ENCODE results near the gene CAPN7.

Gene CAPN7

DNA sequence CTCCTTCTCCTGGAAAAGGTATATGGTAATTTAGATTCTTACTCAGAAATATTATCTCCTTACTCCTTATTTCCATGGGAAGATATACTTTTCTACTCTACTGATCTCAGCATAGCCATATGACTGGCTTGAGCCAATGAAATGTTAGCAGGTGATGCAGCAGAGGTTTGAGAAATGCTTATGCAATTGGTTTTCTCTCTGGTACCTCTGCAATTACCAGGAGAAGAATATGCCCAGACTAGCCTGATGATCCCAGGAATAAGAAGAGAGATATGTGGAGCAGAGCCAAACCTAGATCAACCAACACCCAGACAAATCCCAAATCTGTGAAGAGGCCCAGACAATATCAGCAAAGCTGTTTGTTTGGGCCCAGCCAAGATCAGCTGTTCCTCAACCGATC is 33.2 kb upstream of the CAPN7 start:
- no peak for TF ChIP-seq FOXM1 (IDR thresholded peaks at IDR 0.05; ENCODE audit: borderline replicate concordance, low read depth)
- TF ChIP-seq, protein P1, sequence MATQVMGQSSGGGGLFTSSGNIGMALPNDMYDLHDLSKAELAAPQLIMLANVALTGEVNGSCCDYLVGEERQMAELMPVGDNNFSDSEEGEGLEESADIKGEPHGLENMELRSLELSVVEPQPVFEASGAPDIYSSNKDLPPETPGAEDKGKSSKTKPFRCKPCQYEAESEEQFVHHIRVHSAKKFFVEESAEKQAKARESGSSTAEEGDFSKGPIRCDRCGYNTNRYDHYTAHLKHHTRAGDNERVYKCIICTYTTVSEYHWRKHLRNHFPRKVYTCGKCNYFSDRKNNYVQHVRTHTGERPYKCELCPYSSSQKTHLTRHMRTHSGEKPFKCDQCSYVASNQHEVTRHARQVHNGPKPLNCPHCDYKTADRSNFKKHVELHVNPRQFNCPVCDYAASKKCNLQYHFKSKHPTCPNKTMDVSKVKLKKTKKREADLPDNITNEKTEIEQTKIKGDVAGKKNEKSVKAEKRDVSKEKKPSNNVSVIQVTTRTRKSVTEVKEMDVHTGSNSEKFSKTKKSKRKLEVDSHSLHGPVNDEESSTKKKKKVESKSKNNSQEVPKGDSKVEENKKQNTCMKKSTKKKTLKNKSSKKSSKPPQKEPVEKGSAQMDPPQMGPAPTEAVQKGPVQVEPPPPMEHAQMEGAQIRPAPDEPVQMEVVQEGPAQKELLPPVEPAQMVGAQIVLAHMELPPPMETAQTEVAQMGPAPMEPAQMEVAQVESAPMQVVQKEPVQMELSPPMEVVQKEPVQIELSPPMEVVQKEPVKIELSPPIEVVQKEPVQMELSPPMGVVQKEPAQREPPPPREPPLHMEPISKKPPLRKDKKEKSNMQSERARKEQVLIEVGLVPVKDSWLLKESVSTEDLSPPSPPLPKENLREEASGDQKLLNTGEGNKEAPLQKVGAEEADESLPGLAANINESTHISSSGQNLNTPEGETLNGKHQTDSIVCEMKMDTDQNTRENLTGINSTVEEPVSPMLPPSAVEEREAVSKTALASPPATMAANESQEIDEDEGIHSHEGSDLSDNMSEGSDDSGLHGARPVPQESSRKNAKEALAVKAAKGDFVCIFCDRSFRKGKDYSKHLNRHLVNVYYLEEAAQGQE (IDR thresholded peaks at IDR 0.05; ENCODE audit: low read depth) = no peak
- no peak for TF ChIP-seq EGR1 (IDR thresholded peaks at IDR 0.05)
- TF ChIP-seq, protein P2, sequence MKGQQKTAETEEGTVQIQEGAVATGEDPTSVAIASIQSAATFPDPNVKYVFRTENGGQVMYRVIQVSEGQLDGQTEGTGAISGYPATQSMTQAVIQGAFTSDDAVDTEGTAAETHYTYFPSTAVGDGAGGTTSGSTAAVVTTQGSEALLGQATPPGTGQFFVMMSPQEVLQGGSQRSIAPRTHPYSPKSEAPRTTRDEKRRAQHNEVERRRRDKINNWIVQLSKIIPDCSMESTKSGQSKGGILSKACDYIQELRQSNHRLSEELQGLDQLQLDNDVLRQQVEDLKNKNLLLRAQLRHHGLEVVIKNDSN (IDR thresholded peaks at IDR 0.05) = no peak
- TF ChIP-seq CREB1 (IDR thresholded peaks at IDR 0.05; ENCODE audit: low read depth) = no peak
- TF ChIP-seq, protein P3, sequence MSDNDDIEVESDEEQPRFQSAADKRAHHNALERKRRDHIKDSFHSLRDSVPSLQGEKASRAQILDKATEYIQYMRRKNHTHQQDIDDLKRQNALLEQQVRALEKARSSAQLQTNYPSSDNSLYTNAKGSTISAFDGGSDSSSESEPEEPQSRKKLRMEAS (IDR thresholded peaks at IDR 0.05) = no peak
- no peak for TF ChIP-seq CEBPB (IDR thresholded peaks at IDR 0.05)
- no peak for TF ChIP-seq EP300 (IDR thresholded peaks at IDR 0.05; ENCODE audit: borderline replicate concordance)
- TF ChIP-seq TEAD4 (IDR thresholded peaks at IDR 0.05) = no peak
- TF ChIP-seq TCF12 (IDR thresholded peaks at IDR 0.05; ENCODE audit: low read depth) = no peak
- TF ChIP-seq RAD21 (IDR thresholded peaks at IDR 0.05; ENCODE audit: low read depth) = no peak
- TF ChIP-seq YY1 (IDR thresholded peaks at IDR 0.05; ENCODE audit: low read depth) = no peak

DNA sequence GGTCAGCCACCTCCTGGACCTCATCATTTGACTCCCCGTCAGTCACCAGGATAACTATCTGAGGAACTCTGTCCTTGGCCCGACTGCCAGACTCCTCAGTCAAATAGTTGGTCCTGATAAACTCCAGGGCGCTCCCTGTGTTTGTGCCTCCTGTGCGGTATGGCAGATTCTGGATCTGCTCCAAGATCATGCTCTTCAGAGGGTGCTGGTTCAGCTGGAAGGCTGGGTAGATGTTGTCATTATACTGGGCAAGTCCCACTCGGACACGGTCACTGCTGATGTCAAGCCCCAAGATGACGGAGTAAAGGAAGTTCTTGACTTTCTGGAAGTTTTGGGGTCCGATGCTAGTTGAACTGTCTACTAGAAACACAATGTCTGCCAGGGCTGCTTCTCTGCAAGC is 31.1 kb upstream of the CAPN7 start:
- TF ChIP-seq NFIC (IDR thresholded peaks at IDR 0.05) (no peak), EP300 (IDR thresholded peaks at IDR 0.05; ENCODE audit: borderline replicate concordance) (no peak), FOXM1 (IDR thresholded peaks at IDR 0.05; ENCODE audit: borderline replicate concordance, low read depth) (no peak), CREB1 (IDR thresholded peaks at IDR 0.05; ENCODE audit: low read depth) (no peak), TEAD4 (IDR thresholded peaks at IDR 0.05) (no peak), YY1 (IDR thresholded peaks at IDR 0.05; ENCODE audit: low read depth) (no peak)
- TF ChIP-seq, protein P1 (IDR thresholded peaks at IDR 0.05; ENCODE audit: low read depth) = no peak
- TF ChIP-seq, protein P2 (IDR thresholded peaks at IDR 0.05) = no peak

- no peak for TF ChIP-seq RAD21 (IDR thresholded peaks at IDR 0.05; ENCODE audit: low read depth)
- TF ChIP-seq, protein P2 (IDR thresholded peaks at IDR 0.05) = no peak
- no peak for TF ChIP-seq TCF12 (IDR thresholded peaks at IDR 0.05; ENCODE audit: low read depth)
- TF ChIP-seq CEBPB (IDR thresholded peaks at IDR 0.05) = no peak
- no peak for TF ChIP-seq CREB1 (IDR thresholded peaks at IDR 0.05; ENCODE audit: low read depth)
- TF ChIP-seq EGR1 (IDR thresholded peaks at IDR 0.05) = no peak
- no peak for TF ChIP-seq NFIC (IDR thresholded peaks at IDR 0.05)
- TF ChIP-seq, protein P1 (IDR thresholded peaks at IDR 0.05; ENCODE audit: low read depth) = no peak
- TF ChIP-seq TEAD4 (IDR thresholded peaks at IDR 0.05) = no peak
- no peak for TF ChIP-seq YY1 (IDR thresholded peaks at IDR 0.05; ENCODE audit: low read depth)
- TF ChIP-seq, protein P3 (IDR thresholded peaks at IDR 0.05) = no peak
- TF ChIP-seq TAF1 (IDR thresholded peaks at IDR 0.05; ENCODE audit: low read depth) = no peak
- TF ChIP-seq FOXM1 (IDR thresholded peaks at IDR 0.05; ENCODE audit: borderline replicate concordance, low read depth) = no peak
- TF ChIP-seq EP300 (IDR thresholded peaks at IDR 0.05; ENCODE audit: borderline replicate concordance) = no peak
- no peak for TF ChIP-seq ZBTB7A (IDR thresholded peaks at IDR 0.05; ENCODE audit: low read depth)
Measured at GRCh38 chr3:15175605-15176004, 30.4 kb upstream of the CAPN7 start.

DNA sequence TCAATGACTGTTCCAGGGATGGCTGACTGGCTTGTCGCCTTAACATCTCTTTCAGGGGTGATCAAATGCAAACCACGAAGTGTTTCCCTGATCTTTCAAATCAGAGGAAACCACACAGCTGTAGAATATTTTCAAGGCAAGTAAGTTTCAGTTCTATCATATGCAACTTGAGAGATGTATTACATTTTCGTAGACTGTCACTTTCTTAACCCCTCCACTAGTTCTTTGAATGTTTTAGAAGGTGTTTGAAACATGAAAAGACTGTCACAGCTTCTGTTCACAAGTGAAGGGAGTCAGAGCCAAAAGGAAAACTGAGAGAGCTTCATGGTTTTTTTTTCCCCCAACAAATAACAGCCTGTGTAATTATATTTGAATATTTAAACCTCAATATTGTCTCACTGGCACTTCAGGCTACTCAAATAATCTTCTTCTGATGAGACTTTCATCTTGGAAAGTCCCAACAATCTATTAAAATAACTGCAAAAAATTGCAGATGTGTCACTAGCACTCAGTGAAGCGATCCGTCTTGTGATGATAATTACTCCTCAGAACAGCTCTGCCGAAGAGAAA is 25.9 kb upstream of the CAPN7 start:
- no peak for TF ChIP-seq FOXM1 (IDR thresholded peaks at IDR 0.05; ENCODE audit: borderline replicate concordance, low read depth)
- TF ChIP-seq TAF1 (IDR thresholded peaks at IDR 0.05; ENCODE audit: low read depth) = no peak
- no peak for TF ChIP-seq TEAD4 (IDR thresholded peaks at IDR 0.05)
- no peak for TF ChIP-seq EGR1 (IDR thresholded peaks at IDR 0.05)
- TF ChIP-seq NFIC (IDR thresholded peaks at IDR 0.05) = no peak
- TF ChIP-seq, protein P2 (IDR thresholded peaks at IDR 0.05) = no peak
- no peak for TF ChIP-seq YY1 (IDR thresholded peaks at IDR 0.05; ENCODE audit: low read depth)
- TF ChIP-seq, protein P1 (IDR thresholded peaks at IDR 0.05; ENCODE audit: low read depth) = no peak
- TF ChIP-seq RAD21 (IDR thresholded peaks at IDR 0.05; ENCODE audit: low read depth) = no peak
- TF ChIP-seq CEBPB (IDR thresholded peaks at IDR 0.05) = no peak
- TF ChIP-seq CREB1 (IDR thresholded peaks at IDR 0.05; ENCODE audit: low read depth) = no peak
- no peak for TF ChIP-seq ZBTB7A (IDR thresholded peaks at IDR 0.05; ENCODE audit: low read depth)
- TF ChIP-seq, protein P3 (IDR thresholded peaks at IDR 0.05) = no peak
- no peak for TF ChIP-seq EP300 (IDR thresholded peaks at IDR 0.05; ENCODE audit: borderline replicate concordance)
- TF ChIP-seq TCF12 (IDR thresholded peaks at IDR 0.05; ENCODE audit: low read depth) = no peak

Measured in Ishikawa (cell line).